Naive B cell (primary cell): ENCODE data around the gene TMEM135. TPM values are rescaled to one million over a fixed set of nuclear protein-coding genes. Genes with fewer than 3 reads are reported as not detected.
"Not testable (repeated sequence)": the region's sequence is repeated elsewhere in the genome, so short reads cannot be mapped to it uniquely, and the experiment has no call there.

ENCODE experiments used
- ATAC-seq, 2 donors: fragments of 150-1000 bp; cut with Tn5 transposase; 2 replicates each; pipeline ENCODE4 v1.10.0; 2021; ENCODE audit warnings: low read depth in 2 of 2, mild to moderate bottlenecking in 2 of 2, moderate library complexity in 2 of 2
- DNase-seq: peaks from one replicate; pipeline ENCODE4 v3.0.0; 2022
- H3K27ac Mint-ChIP-seq, 6 donors: one replicate each; pipeline ENCODE4 v1.8.0; 2020 to 2022; ENCODE audit warnings: mild to moderate bottlenecking in 6 of 6, mixed read lengths in 6 of 6, moderate library complexity in 5 of 6, inconsistent platforms in 2 of 6
- H3K27me3 Mint-ChIP-seq, 3 donors: one replicate each; pipeline ENCODE4 v1.8.0; 2021 to 2022; ENCODE audit warnings: mixed read lengths in 3 of 3, mild to moderate bottlenecking in 1 of 3
- H3K36me3 Mint-ChIP-seq, 2 donors: one replicate each; pipeline ENCODE4 v1.8.0; 2020 to 2022; ENCODE audit warnings: mixed read lengths in 2 of 2, inconsistent platforms in 1 of 2, mild to moderate bottlenecking in 1 of 2
- H3K4me1 Mint-ChIP-seq, 3 donors: one replicate each; pipeline ENCODE4 v1.8.0; 2020 to 2022; ENCODE audit warnings: mixed read lengths in 3 of 3, inconsistent platforms in 1 of 3, mild to moderate bottlenecking in 1 of 3, moderate library complexity in 1 of 3
- H3K4me3 Mint-ChIP-seq, 8 donors: one replicate each; pipeline ENCODE4 v1.8.0; 2020 to 2022; ENCODE audit warnings: mild to moderate bottlenecking in 8 of 8, mixed read lengths in 8 of 8, moderate library complexity in 8 of 8, inconsistent platforms in 2 of 8
- H3K9me3 Mint-ChIP-seq, 7 donors: one replicate each; pipeline ENCODE4 v1.8.0; 2020 to 2022; ENCODE audit warnings: mixed read lengths in 7 of 7, mild to moderate bottlenecking in 5 of 7, inconsistent platforms in 2 of 7, moderate library complexity in 1 of 7
- polyA plus RNA-seq, 6 donors: library from polyadenylated mRNA; unstranded; fragments of 300-500 nt; fragmentation: Illumina TruSeq; gene quantifications; one replicate each; pipeline ENCODE4 v1.2.3, GENCODE V29; 2021; ENCODE audit warnings: low read depth in 6 of 6

Gene TMEM135
- polyA plus RNA-seq, 6 donors from 2014 or later, result 1.1 to 12.2 (median 4.2) TPM

DNA sequence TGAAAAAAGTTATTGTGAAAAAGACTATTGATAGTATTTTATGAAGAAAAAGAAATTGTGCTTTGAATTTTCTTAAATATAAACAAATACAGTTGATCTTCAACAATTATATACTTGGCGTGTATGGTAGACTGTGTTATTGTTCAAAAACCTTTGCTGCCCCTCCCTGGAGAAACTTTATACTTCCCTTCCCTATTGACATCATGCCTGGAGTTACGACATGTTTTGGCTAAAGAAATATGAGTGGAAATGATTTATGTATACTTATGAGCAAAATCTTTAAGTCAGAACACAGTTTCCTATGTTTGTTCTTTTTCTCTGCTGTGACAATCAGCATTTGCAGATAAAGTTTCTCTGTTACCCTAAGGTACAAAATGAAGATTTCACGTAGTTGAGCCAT lies 243.8 kb downstream of the TMEM135 start:
- peaks cover 0 to 5% (median 2%) of the 10 kb centered on the region in 7 donors for H3K9me3 Mint-ChIP-seq
- no peaks in the 10 kb centered on the region for H3K4me1 Mint-ChIP-seq
- H3K27ac Mint-ChIP-seq, result no peak overlapping the region
- no peak overlapping the region for H3K4me3 Mint-ChIP-seq
- no peaks in the 10 kb centered on the region for H3K27me3 Mint-ChIP-seq
- DNase-seq, result no peak
- no peaks in the 10 kb centered on the region for H3K36me3 Mint-ChIP-seq
- ATAC-seq, result no peak

DNA sequence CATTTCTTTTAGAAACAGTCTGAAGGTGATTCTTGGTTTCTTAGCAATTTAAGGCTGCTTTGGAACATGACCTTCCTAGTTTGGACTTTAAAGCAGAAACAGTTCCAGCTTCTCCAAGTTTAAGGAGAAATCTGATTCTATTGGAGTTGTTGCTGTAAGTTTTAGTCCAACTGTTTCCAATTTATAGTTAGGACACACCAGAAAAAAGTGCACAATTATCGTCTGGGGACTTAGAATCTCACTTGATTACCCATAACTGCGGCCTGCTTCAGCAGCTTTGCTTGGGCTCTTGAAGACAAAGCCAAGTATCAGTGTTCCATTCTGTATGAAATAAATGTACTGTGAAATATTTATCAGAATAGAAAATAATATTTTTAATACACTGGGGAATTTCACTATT lies 246.6 kb downstream of the TMEM135 start:
- Mint-ChIP-seq H3K27ac (no peak overlapping the region), H3K4me3 (no peak overlapping the region), H3K4me1 (no peaks in the 10 kb centered on the region), H3K36me3 (no peaks in the 10 kb centered on the region), H3K27me3 (no peaks in the 10 kb centered on the region), H3K9me3 (peaks cover 0 to 5% (median 2%) of the 10 kb centered on the region in 7 donors)
- ATAC-seq (no peak), DNase-seq (no peak)

GRCh38 chr11:87285674-87286073 lies 247.9 kb downstream of the TMEM135 start:
- H3K4me3 Mint-ChIP-seq, H3K36me3 Mint-ChIP-seq, H3K27me3 Mint-ChIP-seq, H3K4me1 Mint-ChIP-seq, H3K27ac Mint-ChIP-seq, H3K9me3 Mint-ChIP-seq, ATAC-seq, DNase-seq: not testable (repeated sequence)

- Mint-ChIP-seq H3K27ac (peak overlapping the region in 1 of 6 donors; percentile 20), H3K27me3 (no peaks in the 10 kb centered on the region), H3K36me3 (no peaks in the 10 kb centered on the region), H3K9me3 (peaks cover 0 to 5% (median 2%) of the 10 kb centered on the region in 7 donors), H3K4me3 (no peak overlapping the region), H3K4me1 (no peaks in the 10 kb centered on the region)
- no peak for DNase-seq
- no peak for ATAC-seq
Observed at GRCh38 chr11:87286338-87286737, 248.6 kb downstream of the TMEM135 start.

GRCh38 chr11:87290304-87290922 lies 252.7 kb downstream of the TMEM135 start:
- no peaks in the 10 kb centered on the region for H3K27me3 Mint-ChIP-seq
- DNase-seq (peak; percentile 30), ATAC-seq (no peak)
- H3K36me3 Mint-ChIP-seq, result no peaks in the 10 kb centered on the region
- H3K4me1 Mint-ChIP-seq, result peaks cover 0 to 6% (median 4%) of the 10 kb centered on the region in 3 donors
- no peak overlapping the region for H3K27ac Mint-ChIP-seq
- H3K9me3 Mint-ChIP-seq, result peaks cover 0 to 5% (median under 1%) of the 10 kb centered on the region in 7 donors
- H3K4me3 Mint-ChIP-seq, result no peak overlapping the region

GRCh38 chr11:87292598-87292997 lies 254.9 kb downstream of the TMEM135 start:
- Mint-ChIP-seq H3K27me3 (no peaks in the 10 kb centered on the region), H3K4me3 (no peak overlapping the region), H3K4me1 (peaks cover 0 to 6% (median 4%) of the 10 kb centered on the region in 3 donors), H3K27ac (no peak overlapping the region), H3K9me3 (no peaks in the 10 kb centered on the region), H3K36me3 (no peaks in the 10 kb centered on the region)
- no peak for DNase-seq
- ATAC-seq, result no peak

DNA sequence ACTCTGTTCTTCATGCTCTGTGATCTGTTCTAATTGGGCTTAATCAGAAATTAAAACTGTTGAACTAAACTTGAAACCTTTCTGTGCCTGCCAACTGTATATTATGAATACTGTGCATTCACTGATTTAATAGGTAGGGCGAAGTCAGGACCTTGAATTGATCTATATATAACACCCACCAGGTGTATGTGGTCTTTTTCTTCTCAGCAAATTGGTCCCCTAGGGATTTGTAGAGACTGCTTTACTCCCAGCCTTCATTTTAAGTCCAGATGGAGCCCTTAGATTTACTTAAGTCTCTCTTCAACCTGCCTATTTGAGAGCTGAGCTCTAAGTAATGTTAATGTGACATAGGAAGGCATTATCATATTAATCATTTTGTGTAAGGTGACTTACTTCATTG lies 257.5 kb downstream of the TMEM135 start:
- Mint-ChIP-seq H3K4me3 (no peak overlapping the region), H3K36me3 (no peaks in the 10 kb centered on the region), H3K9me3 (no peaks in the 10 kb centered on the region), H3K27ac (peak overlapping the region in 1 of 6 donors; percentile 49), H3K27me3 (no peaks in the 10 kb centered on the region), H3K4me1 (peaks cover 0 to 6% (median 4%) of the 10 kb centered on the region in 3 donors)
- ATAC-seq (no peak), DNase-seq (no peak)

GRCh38 chr11:87296627-87297026 lies 258.9 kb downstream of the TMEM135 start:
- DNase-seq (no peak), ATAC-seq (no peak)
- Mint-ChIP-seq H3K4me1 (peaks cover 0 to 6% (median 4%) of the 10 kb centered on the region in 3 donors), H3K27me3 (no peaks in the 10 kb centered on the region), H3K36me3 (no peaks in the 10 kb centered on the region), H3K4me3 (no peak overlapping the region), H3K27ac (peak overlapping the region in 1 of 6 donors; percentile 6), H3K9me3 (no peaks in the 10 kb centered on the region)

GRCh38 chr11:87298155-87298554 lies 260.4 kb downstream of the TMEM135 start:
- H3K4me3 Mint-ChIP-seq, result no peak overlapping the region
- no peaks in the 10 kb centered on the region for H3K36me3 Mint-ChIP-seq
- H3K9me3 Mint-ChIP-seq, result no peaks in the 10 kb centered on the region
- DNase-seq (no peak), ATAC-seq (no peak)
- peaks cover 0 to 6% (median 4%) of the 10 kb centered on the region in 3 donors for H3K4me1 Mint-ChIP-seq
- H3K27me3 Mint-ChIP-seq, result no peaks in the 10 kb centered on the region
- no peak overlapping the region for H3K27ac Mint-ChIP-seq

- no peaks in the 10 kb centered on the region for H3K27me3 Mint-ChIP-seq
- H3K4me1 Mint-ChIP-seq, result peaks cover 0 to 6% (median 4%) of the 10 kb centered on the region in 3 donors
- peak overlapping the region in 1 of 6 donors; percentile 30 for H3K27ac Mint-ChIP-seq
- no peak overlapping the region for H3K4me3 Mint-ChIP-seq
- ATAC-seq, result no peak
- no peaks in the 10 kb centered on the region for H3K36me3 Mint-ChIP-seq
- H3K9me3 Mint-ChIP-seq, result no peaks in the 10 kb centered on the region
- no peak for DNase-seq
Observed at GRCh38 chr11:87299041-87299481, 261.3 kb downstream of the TMEM135 start.

DNA sequence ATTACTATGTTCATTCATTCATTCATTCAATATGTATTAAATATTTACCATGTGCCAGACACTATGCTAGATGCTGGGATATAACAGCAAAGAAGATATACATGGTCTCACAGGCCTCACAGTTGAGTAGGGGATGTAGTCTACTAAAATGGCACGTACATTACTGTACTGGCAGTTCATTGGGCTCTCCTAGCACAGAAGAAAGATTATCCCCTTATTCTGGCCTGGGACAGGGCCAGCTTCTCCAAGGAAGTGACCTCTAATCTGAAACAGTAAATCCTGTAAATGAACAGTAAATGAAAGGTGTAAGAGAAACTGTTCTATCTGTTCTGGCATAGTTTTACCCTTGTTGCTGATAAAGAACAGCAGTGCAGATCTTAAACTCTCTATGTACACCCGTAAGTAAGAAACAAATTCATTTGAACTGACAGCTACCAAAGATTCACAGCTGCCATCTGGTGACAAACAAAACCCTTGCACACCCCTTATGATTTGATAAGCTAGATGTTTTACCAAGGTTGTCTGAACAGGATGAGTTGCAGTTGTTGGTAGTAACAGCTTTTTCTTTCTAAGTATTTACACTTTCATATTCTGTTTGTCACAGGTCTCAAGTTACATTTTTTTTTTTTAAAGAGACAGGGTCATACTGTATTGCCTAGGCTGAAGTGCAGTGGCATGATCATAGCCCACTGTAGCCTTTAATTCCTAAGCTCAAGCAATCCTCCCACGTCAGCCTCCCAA lies 263.1 kb downstream of the TMEM135 start:
- no peak overlapping the region for H3K4me3 Mint-ChIP-seq

DNA sequence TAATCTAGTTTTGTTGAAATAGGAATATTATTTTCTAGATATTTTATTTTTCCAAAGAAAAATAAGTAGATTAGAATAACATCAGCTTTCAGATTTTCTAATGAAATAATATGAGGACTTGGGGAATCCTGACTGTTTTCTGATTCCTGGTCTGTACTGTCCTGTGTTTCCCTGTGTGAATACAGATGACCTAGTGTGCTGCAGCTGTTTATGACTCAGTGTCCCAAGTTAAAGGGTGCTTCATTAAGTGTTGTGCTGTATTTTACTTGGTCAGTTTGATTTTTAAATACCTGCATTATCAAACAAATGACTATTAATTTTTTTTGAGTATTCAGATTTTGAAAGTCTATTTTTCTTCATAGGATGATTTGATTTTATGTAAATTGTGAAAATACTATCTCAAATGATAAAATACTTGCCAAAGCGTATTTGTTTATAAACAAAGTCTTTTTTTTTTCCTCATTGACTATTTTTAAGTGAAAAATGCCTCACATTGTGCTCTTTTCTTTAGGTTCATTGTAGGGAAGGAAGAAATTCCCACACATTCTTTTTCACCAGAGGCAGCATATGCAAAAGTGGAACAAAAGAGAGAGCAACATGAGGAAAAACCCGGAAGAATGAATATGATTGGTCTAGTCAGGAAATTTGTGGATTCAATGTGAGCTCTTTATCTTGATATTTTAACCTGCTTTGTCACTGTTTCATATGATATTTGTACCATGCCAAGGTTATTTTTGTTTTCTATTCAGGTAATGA lies 264.2 kb downstream of the TMEM135 start:
- no peaks in the 10 kb centered on the region for H3K27me3 Mint-ChIP-seq
- no peak overlapping the region for H3K27ac Mint-ChIP-seq
- H3K4me3 Mint-ChIP-seq, result no peak overlapping the region
- no peaks in the 10 kb centered on the region for H3K36me3 Mint-ChIP-seq
- no peak for DNase-seq
- H3K9me3 Mint-ChIP-seq, result no peaks in the 10 kb centered on the region
- no peak for ATAC-seq
- no peaks in the 10 kb centered on the region for H3K4me1 Mint-ChIP-seq

More for the DNA sequence above, 263.1 kb downstream of the TMEM135 start:
- Mint-ChIP-seq H3K27me3 (no peaks in the 10 kb centered on the region), H3K36me3 (no peaks in the 10 kb centered on the region), H3K9me3 (no peaks in the 10 kb centered on the region), H3K27ac (no peak overlapping the region), H3K4me1 (no peaks in the 10 kb centered on the region)
- no peak for ATAC-seq
- DNase-seq, result no peak

GRCh38 chr11:87304412-87304811 lies 266.7 kb downstream of the TMEM135 start:
- no peak for ATAC-seq
- Mint-ChIP-seq H3K9me3 (no peaks in the 10 kb centered on the region), H3K27me3 (no peaks in the 10 kb centered on the region), H3K27ac (no peak overlapping the region), H3K4me1 (no peaks in the 10 kb centered on the region), H3K4me3 (no peak overlapping the region), H3K36me3 (no peaks in the 10 kb centered on the region)
- DNase-seq, result no peak
